OCI-LY1 (cell line): ENCODE results near the gene GPBAR1.

Experiments
- H2AFZ ChIP-seq: fragments of 200-600 bp; sonication (generic), shearing (Covaris generic); 2 replicates; pipeline ENCODE4 v1.6.0; 2014; ENCODE audit warnings: antibody characterized with exemption, mild to moderate bottlenecking, low read length
- H3F3A ChIP-seq: fragments of 200-600 bp; sonication (generic), shearing (Covaris generic); 2 replicates; pipeline ENCODE4 v1.6.0; 2014; ENCODE audit warnings: mild to moderate bottlenecking, antibody characterized with exemption, low read length, moderate library complexity; ENCODE audit not compliant: insufficient read depth
- H3K27ac ChIP-seq: fragments of 200-600 bp; sonication (generic); 2 replicates; pipeline ENCODE4 v1.5.1; 2014; ENCODE audit warnings: low read length, mixed run types, mild to moderate bottlenecking, low read depth; ENCODE audit not compliant: poor library complexity, severe bottlenecking
- H3K27me3 ChIP-seq: fragments of 200-600 bp; sonication (generic); 2 replicates; pipeline ENCODE4 v1.6.0; 2014; ENCODE audit warnings: antibody characterized with exemption, mild to moderate bottlenecking, low read length, moderate library complexity; ENCODE audit not compliant: insufficient read depth
- H3K36me3 ChIP-seq: fragments of 200-600 bp; sonication (generic); 2 replicates; pipeline ENCODE4 v1.6.1; 2014; ENCODE audit warnings: mild to moderate bottlenecking, antibody characterized with exemption, low read length, moderate library complexity, mixed read lengths; ENCODE audit not compliant: insufficient read depth
- H3K4me1 ChIP-seq: fragments of 200-600 bp; sonication (generic); 2 replicates; pipeline ENCODE4 v1.5.1; 2014; ENCODE audit warnings: mild to moderate bottlenecking, low read length, moderate library complexity; ENCODE audit not compliant: insufficient read depth, severe bottlenecking
- H3K4me2 ChIP-seq: fragments of 200-600 bp; sonication (generic), shearing (Covaris generic); 2 replicates; pipeline ENCODE4 v1.6.1; 2014; ENCODE audit warnings: low read length
- H3K4me3 ChIP-seq: fragments of 200-600 bp; sonication (generic); 2 replicates; pipeline ENCODE4 v1.5.1; 2014; ENCODE audit warnings: low read length, low read depth, mild to moderate bottlenecking, mixed read lengths; ENCODE audit not compliant: poor library complexity, severe bottlenecking
- H3K79me2 ChIP-seq: fragments of 200-600 bp; shearing (Covaris generic); 2 replicates; pipeline ENCODE4 v1.6.1; 2016; ENCODE audit warnings: mixed run types, low read length, mixed read lengths; ENCODE audit not compliant: insufficient read depth
- H3K9ac ChIP-seq: fragments of 200-600 bp; sonication (generic), shearing (Covaris generic); 2 replicates; pipeline ENCODE4 v1.6.1; 2014; ENCODE audit warnings: mild to moderate bottlenecking, low read length, mixed read lengths
- H3K9me2 ChIP-seq: fragments of 200-600 bp; sonication (generic), shearing (Covaris generic); 2 replicates; pipeline ENCODE4 v1.6.1; 2014; ENCODE audit warnings: low read depth, mild to moderate bottlenecking, low read length, mixed read lengths
- H3K9me3 ChIP-seq: fragments of 200-600 bp; shearing (Covaris generic); 2 replicates; pipeline ENCODE4 v1.6.1; 2014; ENCODE audit warnings: low read length, mixed read lengths
- H4K20me1 ChIP-seq: fragments of 200-600 bp; sonication (generic), shearing (Covaris generic); 2 replicates; pipeline ENCODE4 v1.6.0; 2016; ENCODE audit warnings: mild to moderate bottlenecking, low read length; ENCODE audit not compliant: insufficient read depth
- CTCF ChIP-seq: fragments of 200-600 bp; sonication (generic), shearing (Covaris generic); IDR thresholded peaks from 2 replicates; pipeline ENCODE4 v1.5.1; 2017; ENCODE audit warnings: mild to moderate bottlenecking, antibody characterized with exemption, low read length, moderate library complexity, mixed read lengths
- EZH2 ChIP-seq: fragments of 200-600 bp; sonication (generic), shearing (Covaris generic); IDR thresholded peaks from 2 replicates; pipeline ENCODE4 v1.8.0; 2017; ENCODE audit warnings: borderline replicate concordance, mixed run types, mild to moderate bottlenecking, antibody characterized with exemption, low read length, moderate library complexity, mixed read lengths

The GPBAR1 gene

GRCh38 chr2:218226903-218227302, 33.9 kb upstream of the GPBAR1 start:
- Histone ChIP-seq H3K4me3 (no peak overlapping the region), H3K9me3 (no peaks in the 10 kb centered on the region), H3K36me3 (peaks cover 96% of the 10 kb centered on the region), H3K9me2 (no peaks in the 10 kb centered on the region), H4K20me1 (peaks cover 6% of the 10 kb centered on the region; the same call in 1 of the 2 replicates), H3K4me2 (no peak overlapping the region), H3F3A (no peaks in the 10 kb centered on the region), H3K4me1 (peaks cover 26% of the 10 kb centered on the region), H2AFZ (no peak overlapping the region), H3K79me2 (peaks cover 34% of the 10 kb centered on the region), H3K27ac (no peak overlapping the region), H3K9ac (no peak overlapping the region), H3K27me3 (no peaks in the 10 kb centered on the region)
- TF ChIP-seq EZH2 (no peak), CTCF (no peak)

DNA sequence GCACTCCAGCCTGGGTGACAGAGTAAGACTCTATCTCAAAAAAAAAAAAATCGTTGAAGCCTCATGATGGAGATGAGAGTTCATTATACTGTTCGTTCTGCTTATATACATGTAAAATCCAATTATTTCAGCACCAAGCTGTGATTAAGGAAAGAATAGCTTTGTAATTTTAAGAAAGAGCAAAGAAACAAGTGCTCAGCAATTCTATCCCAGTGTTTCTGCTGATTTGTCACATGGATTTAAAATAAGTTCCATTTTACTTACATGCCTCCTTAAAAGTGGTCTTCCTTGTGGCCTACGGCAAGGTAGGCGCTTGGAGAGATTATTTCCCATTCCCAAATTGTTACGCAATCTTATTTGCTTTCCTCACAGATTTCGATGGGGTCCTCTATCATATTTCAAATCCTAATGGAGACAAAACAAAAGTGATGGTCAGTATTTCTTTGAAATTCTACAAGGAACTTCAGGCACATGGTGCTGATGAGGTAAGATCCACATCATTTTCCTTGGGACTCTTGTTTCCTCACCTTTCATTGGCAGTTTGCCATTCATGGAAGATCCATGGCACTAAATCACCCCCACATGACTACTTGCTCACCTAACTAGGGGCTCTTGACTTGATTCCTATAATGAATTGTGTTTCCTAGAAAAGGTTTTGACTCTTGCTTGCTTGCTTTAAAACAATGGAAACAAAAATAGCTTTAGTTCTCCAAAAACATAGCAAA, 32.3 kb upstream of the GPBAR1 start:
- H3K4me1 ChIP-seq, result peaks cover 16% of the 10 kb centered on the region

DNA sequence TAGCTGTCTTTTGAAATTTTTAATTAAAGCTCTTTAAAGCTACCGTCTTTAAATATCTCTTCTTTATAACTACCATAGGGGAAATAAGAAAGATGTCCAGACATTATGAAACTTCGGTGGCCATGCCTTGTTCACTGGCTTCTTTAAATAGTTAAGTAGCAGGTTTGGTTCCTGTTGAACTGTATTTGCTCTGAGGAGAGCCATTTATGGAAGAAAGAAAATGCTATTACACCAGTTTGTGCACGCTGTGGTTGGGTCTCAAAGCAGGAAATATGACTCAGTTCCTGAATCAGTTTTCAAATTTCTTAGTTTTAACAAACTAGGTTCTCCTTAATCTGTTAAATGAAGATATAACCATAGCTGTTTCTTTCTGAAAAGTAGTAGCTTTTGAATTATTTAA, 31.6 kb upstream of the GPBAR1 start:
- Histone ChIP-seq H3K4me3 (no peak overlapping the region), H3K9ac (no peak overlapping the region), H2AFZ (no peak overlapping the region), H3K4me2 (no peak overlapping the region), H3K9me2 (no peaks in the 10 kb centered on the region), H3K36me3 (peaks cover 97% of the 10 kb centered on the region), H3K27ac (peak overlapping the region; percentile 43), H3K79me2 (peaks cover 11% of the 10 kb centered on the region), H4K20me1 (no peaks in the 10 kb centered on the region), H3K27me3 (no peaks in the 10 kb centered on the region), H3K4me1 (peaks cover 16% of the 10 kb centered on the region), H3K9me3 (no peaks in the 10 kb centered on the region), H3F3A (no peaks in the 10 kb centered on the region)
- TF ChIP-seq EZH2, result no peak
- TF ChIP-seq CTCF, result no peak

More for the DNA sequence above, 32.3 kb upstream of the GPBAR1 start:
- Histone ChIP-seq H2AFZ (no peak overlapping the region), H3K4me2 (no peak overlapping the region), H3K9me3 (no peaks in the 10 kb centered on the region), H3K79me2 (peaks cover 18% of the 10 kb centered on the region), H4K20me1 (peaks cover 4% of the 10 kb centered on the region; the same call in 1 of the 2 replicates), H3K36me3 (peaks cover 97% of the 10 kb centered on the region), H3K27me3 (no peaks in the 10 kb centered on the region), H3K9ac (no peak overlapping the region), H3K4me3 (no peak overlapping the region), H3K27ac (peak overlapping the region; percentile 43), H3K9me2 (no peaks in the 10 kb centered on the region), H3F3A (no peaks in the 10 kb centered on the region)
- TF ChIP-seq CTCF (no peak), EZH2 (no peak)
